ENCODE measurements around the gene SORCS2. TPM values are rescaled to one million over a fixed set of nuclear protein-coding genes. Genes with fewer than 3 reads are reported as not detected.

The SORCS2 gene
- total and polyA plus RNA-seq, 4 donors = 2.2 to 7.7 (median 2.5) TPM

DNA sequence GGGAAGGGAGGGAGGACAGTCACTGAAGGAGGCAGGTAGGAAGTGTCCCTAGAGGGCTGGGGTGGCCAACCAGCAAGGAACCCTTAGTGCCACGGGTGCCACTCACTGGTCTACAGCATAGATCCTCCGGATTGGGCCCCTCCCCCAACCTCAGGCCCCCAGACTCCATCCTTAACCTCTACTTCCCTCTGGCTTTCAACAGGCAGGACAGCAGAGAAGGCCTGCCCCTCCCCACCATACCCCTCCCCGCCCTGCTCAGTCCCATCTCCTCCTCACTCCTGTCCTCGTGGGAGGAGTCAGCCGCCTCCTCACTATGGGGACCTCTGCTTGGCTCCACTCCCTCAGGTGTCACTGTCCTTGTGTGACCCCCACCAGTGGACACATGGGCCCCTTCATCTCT is 320.1 kb downstream of the SORCS2 start:
- DNase-seq (no peak), ATAC-seq (ENCODE audit: insufficient read depth, low FRiP score) (no peak)
- H3K4me1 ChIP-seq (ENCODE audit: control insufficient read depth in 5 of 5, insufficient read depth in 5 of 5, low read length in 5 of 5) = peaks cover 0 to 15% (median 0%) of the 10 kb centered on the region in 5 donors
- TF ChIP-seq, protein P1, sequence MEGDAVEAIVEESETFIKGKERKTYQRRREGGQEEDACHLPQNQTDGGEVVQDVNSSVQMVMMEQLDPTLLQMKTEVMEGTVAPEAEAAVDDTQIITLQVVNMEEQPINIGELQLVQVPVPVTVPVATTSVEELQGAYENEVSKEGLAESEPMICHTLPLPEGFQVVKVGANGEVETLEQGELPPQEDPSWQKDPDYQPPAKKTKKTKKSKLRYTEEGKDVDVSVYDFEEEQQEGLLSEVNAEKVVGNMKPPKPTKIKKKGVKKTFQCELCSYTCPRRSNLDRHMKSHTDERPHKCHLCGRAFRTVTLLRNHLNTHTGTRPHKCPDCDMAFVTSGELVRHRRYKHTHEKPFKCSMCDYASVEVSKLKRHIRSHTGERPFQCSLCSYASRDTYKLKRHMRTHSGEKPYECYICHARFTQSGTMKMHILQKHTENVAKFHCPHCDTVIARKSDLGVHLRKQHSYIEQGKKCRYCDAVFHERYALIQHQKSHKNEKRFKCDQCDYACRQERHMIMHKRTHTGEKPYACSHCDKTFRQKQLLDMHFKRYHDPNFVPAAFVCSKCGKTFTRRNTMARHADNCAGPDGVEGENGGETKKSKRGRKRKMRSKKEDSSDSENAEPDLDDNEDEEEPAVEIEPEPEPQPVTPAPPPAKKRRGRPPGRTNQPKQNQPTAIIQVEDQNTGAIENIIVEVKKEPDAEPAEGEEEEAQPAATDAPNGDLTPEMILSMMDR (IDR thresholded peaks at IDR 0.05; ENCODE audit: control extremely low read depth, extremely low read depth) = no peak
- no peak overlapping the region for H3K9ac ChIP-seq (ENCODE audit: insufficient read depth in 1 of 2, low read length in 2 of 2)
- no peak overlapping the region for H3K4me3 ChIP-seq
- peaks cover 0 to 24% (median 2%) of the 10 kb centered on the region in 3 donors for H3K27me3 ChIP-seq (ENCODE audit: control insufficient read depth in 3 of 3, insufficient read depth in 3 of 3, low read length in 2 of 3)
- no peaks in the 10 kb centered on the region for H3K9me3 ChIP-seq (ENCODE audit: control insufficient read depth in 4 of 4, insufficient read depth in 3 of 4, low read length in 3 of 4)
- H3K27ac ChIP-seq (ENCODE audit: low read depth in 1 of 2, low read length in 1 of 2) = no peak overlapping the region
- no peaks in the 10 kb centered on the region for H3K36me3 ChIP-seq (ENCODE audit: control insufficient read depth in 4 of 4, insufficient read depth in 4 of 4, low read length in 4 of 4)
- WGBS, 2 donors = 33 to 65% methylated on average over 4 to 5 of the region's 5 CpGs

DNA sequence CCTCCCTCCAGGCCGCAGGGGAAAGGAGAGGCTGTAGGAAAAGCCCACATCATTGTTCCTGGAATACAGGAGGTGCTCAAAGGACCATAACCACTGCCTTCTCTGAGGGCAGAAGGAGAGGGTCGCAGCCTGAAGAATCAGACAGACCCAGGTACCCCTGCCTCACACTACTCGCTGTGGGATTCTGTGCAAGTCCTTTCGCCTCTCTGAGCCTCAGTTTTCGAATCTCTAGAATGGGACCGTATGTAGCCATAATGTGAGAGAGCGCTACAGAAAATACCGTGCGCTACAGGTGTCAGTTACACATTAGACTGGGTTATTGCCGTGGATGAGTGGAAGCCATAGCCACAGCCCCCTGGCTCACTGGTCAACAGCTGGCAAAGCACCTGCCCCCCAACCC is 320.6 kb downstream of the SORCS2 start:
- DNase-seq (no peak), ATAC-seq (ENCODE audit: insufficient read depth, low FRiP score) (no peak)
- Histone ChIP-seq H3K27ac (ENCODE audit: low read depth in 1 of 2, low read length in 1 of 2) (no peak overlapping the region), H3K36me3 (ENCODE audit: control insufficient read depth in 4 of 4, insufficient read depth in 4 of 4, low read length in 4 of 4) (no peaks in the 10 kb centered on the region), H3K9me3 (ENCODE audit: control insufficient read depth in 4 of 4, insufficient read depth in 3 of 4, low read length in 3 of 4) (no peaks in the 10 kb centered on the region), H3K9ac (ENCODE audit: insufficient read depth in 1 of 2, low read length in 2 of 2) (no peak overlapping the region), H3K4me3 (no peak overlapping the region), H3K27me3 (ENCODE audit: control insufficient read depth in 3 of 3, insufficient read depth in 3 of 3, low read length in 2 of 3) (peaks cover 0 to 28% (median 2%) of the 10 kb centered on the region in 3 donors), H3K4me1 (ENCODE audit: control insufficient read depth in 5 of 5, insufficient read depth in 5 of 5, low read length in 5 of 5) (peaks cover 0 to 15% (median 0%) of the 10 kb centered on the region in 5 donors)
- WGBS, 2 donors = 87 to 91% methylated on average over 10 of the region's 10 CpGs
- TF ChIP-seq, protein P1 (IDR thresholded peaks at IDR 0.05; ENCODE audit: control extremely low read depth, extremely low read depth) = no peak

DNA sequence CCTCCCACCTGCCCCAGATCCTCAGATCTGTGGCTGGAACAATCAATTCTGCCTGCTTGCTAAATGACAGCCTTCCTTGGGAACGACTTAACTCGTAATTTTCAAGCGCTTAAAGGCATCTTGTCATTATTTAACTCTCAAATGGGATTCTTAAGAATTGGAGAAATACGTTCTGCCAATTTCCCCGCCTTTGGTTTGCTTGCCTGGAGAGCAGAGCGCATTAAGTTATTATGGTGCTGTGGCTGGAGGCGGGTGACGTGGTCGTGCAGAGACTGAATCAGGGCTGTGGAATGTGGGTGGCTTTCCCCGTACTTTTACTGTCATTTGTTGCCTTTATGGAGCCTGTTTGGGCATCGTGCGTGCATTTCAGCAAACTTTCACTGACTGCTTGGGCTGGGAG is 321.3 kb downstream of the SORCS2 start:
- Histone ChIP-seq H3K9me3 (ENCODE audit: control insufficient read depth in 4 of 4, insufficient read depth in 3 of 4, low read length in 3 of 4) (peaks cover 0 to 2% (median 0%) of the 10 kb centered on the region in 4 donors), H3K4me3 (no peak overlapping the region), H3K9ac (ENCODE audit: insufficient read depth in 1 of 2, low read length in 2 of 2) (no peak overlapping the region), H3K27ac (ENCODE audit: low read depth in 1 of 2, low read length in 1 of 2) (no peak overlapping the region), H3K27me3 (ENCODE audit: control insufficient read depth in 3 of 3, insufficient read depth in 3 of 3, low read length in 2 of 3) (peaks cover 0 to 34% (median 2%) of the 10 kb centered on the region in 3 donors), H3K4me1 (ENCODE audit: control insufficient read depth in 5 of 5, insufficient read depth in 5 of 5, low read length in 5 of 5) (peaks cover 0 to 15% (median 0%) of the 10 kb centered on the region in 5 donors), H3K36me3 (ENCODE audit: control insufficient read depth in 4 of 4, insufficient read depth in 4 of 4, low read length in 4 of 4) (no peaks in the 10 kb centered on the region)
- no peak for ATAC-seq (ENCODE audit: insufficient read depth, low FRiP score)
- no peak for DNase-seq
- 81 to 83% methylated on average over 12 of the region's 12 CpGs for WGBS, 2 donors
- TF ChIP-seq, protein P1 (IDR thresholded peaks at IDR 0.05; ENCODE audit: control extremely low read depth, extremely low read depth) = no peak

DNA sequence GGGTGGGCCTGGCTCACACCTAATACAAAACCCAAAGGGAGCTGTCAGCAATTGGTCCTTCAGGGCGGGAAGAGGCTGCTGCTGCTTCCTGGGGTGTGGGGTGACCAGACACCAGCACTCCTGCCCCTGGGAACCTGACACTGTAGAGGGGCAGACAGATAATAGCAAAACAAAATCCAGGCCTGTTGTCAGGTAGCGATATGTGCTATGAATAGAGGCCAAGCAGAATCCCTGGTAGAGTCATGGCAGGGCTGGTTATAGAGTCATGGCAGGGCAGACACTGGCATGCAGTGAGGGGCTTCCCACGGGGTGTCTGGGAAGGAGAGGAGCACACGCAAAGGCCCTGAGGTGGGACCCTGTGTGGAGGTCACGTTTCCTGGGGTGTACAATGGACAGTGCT is 321.9 kb downstream of the SORCS2 start:
- DNase-seq (no peak), ATAC-seq (ENCODE audit: insufficient read depth, low FRiP score) (no peak)
- TF ChIP-seq, protein P1 (IDR thresholded peaks at IDR 0.05; ENCODE audit: control extremely low read depth, extremely low read depth) = no peak
- Histone ChIP-seq H3K27me3 (ENCODE audit: control insufficient read depth in 3 of 3, insufficient read depth in 3 of 3, low read length in 2 of 3) (peaks cover 0 to 39% (median 2%) of the 10 kb centered on the region in 3 donors), H3K4me1 (ENCODE audit: control insufficient read depth in 5 of 5, insufficient read depth in 5 of 5, low read length in 5 of 5) (peaks cover 0 to 15% (median 0%) of the 10 kb centered on the region in 5 donors), H3K9ac (ENCODE audit: insufficient read depth in 1 of 2, low read length in 2 of 2) (no peak overlapping the region), H3K27ac (ENCODE audit: low read depth in 1 of 2, low read length in 1 of 2) (no peak overlapping the region), H3K4me3 (no peak overlapping the region), H3K36me3 (ENCODE audit: control insufficient read depth in 4 of 4, insufficient read depth in 4 of 4, low read length in 4 of 4) (no peaks in the 10 kb centered on the region), H3K9me3 (ENCODE audit: control insufficient read depth in 4 of 4, insufficient read depth in 3 of 4, low read length in 3 of 4) (peaks cover 0 to 2% (median 0%) of the 10 kb centered on the region in 4 donors)
- 84 to 92% methylated on average over 5 of the region's 5 CpGs for WGBS, 2 donors
